NCI-H345 treated with DMSO at 0.1 percent for 48 hours (cell line): ENCODE measurements around the gene REPS2.
"Not testable (repeated sequence)": the region's sequence is repeated elsewhere in the genome, so short reads cannot be mapped to it uniquely, and the experiment has no call there.

Experiments used
- DNase-seq: peaks from one replicate; lab custom pipeline; 2025; ENCODE audit not compliant: unreplicated experiment; lab: John Stamatoyannopoulos, UW

Gene REPS2

DNA sequence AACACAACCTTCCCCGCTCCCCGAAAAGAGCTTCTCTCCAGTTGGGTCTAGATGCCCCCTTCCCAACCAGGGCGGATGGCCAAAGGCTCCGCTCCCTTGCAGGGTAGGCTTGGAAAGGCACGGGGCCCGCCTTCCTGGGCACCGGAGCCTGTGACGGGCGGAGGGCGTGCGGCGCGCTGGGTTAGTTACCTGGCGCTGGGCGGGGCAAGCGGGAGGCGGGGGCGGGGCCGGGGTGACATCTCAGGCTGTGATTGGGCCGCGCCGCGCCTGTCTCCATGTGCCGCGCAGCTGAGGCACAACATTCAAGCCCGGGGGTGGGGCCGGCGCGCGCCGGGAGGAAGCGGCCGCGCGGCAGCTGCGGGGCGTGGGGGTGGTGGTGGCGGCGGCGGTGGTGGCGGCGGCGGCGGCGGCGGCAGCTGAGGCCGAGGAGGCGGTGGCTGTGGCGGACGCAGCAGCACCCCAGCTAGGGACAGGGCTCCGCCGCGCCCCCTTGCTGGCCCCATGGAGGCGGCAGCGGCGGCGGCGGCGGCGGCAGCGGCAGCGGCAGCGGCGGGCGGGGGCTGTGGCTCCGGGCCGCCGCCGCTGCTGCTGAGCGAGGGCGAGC, at the start of gene REPS2:
Gene REPS2, plus strand, starts transcription at position 298 of the 604 bp plus-strand sequence. Its CDS starts 204 bp downstream, at position 502.
- peak; percentile 64 for DNase-seq

DNA sequence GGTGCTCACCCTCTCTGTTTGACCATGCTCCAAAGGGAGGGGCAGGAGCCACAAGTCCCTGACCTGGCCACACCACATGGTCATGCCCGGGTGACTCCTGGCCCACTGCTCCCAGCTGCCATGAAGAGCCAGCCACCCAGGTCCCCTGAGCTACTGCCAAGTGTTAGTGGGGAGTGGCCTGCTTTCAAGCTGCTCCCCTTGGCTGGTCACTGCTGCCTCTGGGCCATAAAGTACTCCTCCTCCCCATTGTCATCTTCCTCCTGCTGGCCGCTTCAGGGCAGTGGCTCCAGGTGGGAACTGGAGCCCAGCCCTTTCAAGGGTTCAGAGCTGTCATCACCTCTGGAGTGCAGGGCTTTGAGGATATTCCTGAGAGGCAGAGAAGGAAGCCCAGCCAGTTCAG, 49.0 kb upstream of the REPS2 start:
- no peak for DNase-seq

DNA sequence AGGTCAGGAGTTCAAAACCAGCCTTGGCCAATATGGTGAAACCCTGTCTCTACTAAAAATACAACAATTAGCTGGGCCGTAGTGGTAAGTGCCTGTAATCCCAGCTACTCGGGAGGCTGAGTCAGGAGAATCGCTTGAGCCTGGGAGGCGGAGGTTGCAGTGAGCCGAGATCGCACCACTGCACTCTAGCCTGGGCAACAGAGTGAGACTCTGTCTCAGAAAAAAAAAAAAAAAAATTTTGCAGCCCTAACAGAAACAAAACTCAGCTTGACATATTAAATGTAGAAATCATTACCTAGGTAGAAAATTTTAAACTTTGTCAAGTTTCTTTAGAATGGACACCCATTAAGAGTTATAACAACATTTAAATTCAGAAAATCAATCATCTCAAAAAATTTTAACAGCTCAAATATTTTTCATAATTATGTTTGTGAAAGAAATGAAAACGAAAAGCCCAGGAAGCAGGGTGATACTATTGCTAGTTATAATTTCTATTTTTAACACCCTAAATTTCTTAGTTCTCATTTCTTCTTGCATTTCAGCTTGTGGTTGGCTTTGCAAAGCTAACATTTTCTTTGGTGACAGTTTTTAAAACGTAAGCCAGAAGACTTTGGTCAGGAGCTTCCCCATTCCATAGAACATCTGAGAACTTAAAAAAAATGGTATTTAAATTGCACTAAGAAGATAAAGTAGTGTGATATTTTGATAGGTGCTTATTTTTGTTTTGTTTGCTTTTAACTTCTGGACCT, 43.0 kb upstream of the REPS2 start:
- DNase-seq = no peak

DNA sequence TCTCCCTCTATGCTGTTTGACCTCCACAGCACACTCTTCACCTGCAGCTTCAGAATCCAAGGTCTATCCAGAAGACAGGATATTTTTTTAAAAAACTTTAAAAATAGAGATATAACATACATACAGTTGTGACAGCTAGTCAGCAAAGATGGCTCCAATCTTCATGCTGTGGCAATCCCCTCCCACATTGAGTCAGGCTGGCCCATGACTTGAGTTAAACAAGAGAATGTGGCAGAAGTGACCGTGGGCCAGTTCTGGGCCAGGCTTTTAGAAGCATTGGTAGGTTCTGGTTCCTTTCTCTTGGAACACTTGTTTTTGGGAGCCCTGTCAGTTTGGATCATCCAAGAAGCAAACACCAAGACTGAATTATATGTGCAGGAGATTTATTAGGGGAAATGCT, 36.1 kb upstream of the REPS2 start:
- DNase-seq = no peak

DNA sequence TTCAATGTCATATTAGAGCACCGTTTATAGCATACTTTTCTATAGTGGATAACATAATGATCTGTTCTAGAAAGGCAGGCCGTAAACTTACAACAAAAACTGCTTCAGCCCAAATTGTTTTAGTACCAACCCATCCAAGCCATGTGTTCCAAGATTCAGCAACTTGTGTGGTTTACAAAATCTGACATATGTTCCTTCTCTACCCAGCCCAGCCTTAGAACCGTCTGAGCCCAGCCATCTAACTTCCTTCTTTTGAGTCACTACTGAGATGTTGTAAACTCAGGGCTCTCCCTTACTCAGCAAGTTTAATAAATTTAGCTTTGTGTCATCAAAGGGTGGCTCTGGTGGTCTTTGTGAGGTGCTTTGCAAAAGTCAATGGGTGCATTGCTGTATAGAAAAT, 32.4 kb upstream of the REPS2 start:
- DNase-seq = no peak

DNA sequence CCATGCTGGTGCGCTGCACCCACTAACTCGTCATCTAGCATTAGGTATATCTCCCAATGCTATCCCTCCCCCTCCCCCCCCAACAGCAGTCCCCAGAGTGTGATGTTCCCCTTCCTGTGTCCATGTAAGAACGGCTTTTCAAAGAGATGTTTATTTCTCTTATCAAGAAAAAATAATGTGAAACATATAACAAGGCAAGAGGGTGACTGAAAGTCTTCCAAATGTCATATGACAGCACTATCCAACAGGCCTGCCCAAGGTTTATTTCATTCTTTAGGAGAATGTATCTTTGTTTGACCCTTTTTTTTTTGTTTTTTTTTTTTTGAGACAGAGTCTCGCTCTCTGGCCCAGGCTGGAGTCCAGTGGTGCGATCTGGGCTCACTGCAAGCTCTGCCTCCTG, 29.9 kb upstream of the REPS2 start:
- no peak for DNase-seq

DNA sequence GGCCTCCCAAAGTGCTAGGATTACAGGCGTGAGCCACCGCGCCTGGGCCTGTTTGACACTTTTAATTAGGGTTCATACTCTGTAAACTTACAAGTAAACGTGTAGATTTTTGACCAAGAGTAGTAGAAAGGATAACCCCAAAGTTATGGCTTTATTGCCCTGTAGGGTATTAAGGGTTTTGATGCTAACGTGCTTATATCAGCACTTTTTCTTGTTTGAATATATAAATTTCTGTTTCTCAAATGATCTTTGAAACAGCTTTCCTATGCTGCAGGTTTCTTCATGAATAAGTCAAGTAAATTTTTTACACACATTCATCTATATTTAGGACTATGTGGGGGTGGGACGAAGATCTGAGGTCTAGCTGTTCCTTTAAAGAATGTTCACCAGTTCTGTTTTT, 29.3 kb upstream of the REPS2 start:
- no peak for DNase-seq

DNA sequence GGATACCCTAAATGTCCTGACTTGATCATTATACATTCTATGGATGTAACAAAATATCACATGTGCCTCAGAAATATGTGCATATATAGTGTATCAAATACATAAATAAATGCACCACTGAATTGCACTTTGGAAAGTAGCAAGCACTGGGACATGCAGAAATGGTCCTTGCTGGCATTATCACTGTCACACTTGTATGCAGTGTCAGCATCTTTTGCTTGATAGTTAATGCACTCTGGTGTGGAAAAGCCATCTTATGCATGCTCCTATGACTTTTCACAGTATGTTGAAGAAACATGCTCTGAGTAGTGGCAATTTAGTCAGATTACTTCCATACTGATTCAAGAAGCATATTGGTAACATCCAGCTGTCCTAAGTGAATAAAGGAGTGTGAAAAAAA, 27.5 kb upstream of the REPS2 start:
- DNase-seq = no peak

DNA sequence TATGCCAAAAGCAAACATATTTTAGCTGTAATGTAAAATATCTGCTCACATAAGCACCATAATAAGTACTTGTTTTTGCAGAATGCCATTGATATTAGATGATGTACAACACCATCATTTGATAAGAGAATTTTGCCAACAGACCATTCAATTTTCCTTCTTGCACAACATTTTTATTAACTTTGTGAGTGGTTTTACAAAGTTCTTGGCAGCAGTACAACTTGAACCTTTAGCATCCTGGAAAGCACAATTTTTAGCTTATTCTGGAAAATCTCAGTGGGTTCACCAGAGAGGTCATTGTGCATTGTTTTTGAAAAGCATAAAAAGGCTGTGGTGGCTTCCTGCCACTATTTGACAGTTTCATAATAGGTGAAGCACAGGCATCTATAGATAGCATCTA, 26.4 kb upstream of the REPS2 start:
- no peak for DNase-seq

DNA sequence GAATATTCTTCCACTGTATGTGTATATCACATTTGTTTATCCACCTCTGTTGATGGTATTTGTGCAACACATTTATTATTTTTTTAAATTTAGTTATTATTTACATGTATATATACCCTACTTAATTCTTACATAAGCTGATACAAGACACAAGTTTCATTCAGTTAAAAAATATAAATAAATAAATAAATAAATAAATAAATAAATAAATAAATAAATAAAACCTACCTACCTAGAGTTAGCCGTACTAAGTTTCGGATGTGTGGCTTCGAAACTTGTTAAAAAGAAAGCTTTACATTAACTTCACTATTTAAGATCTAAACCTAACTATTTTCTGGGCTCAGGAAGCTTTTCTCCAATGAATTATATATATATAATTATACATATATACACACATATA, 23.3 kb upstream of the REPS2 start:
- DNase-seq = no peak

DNA sequence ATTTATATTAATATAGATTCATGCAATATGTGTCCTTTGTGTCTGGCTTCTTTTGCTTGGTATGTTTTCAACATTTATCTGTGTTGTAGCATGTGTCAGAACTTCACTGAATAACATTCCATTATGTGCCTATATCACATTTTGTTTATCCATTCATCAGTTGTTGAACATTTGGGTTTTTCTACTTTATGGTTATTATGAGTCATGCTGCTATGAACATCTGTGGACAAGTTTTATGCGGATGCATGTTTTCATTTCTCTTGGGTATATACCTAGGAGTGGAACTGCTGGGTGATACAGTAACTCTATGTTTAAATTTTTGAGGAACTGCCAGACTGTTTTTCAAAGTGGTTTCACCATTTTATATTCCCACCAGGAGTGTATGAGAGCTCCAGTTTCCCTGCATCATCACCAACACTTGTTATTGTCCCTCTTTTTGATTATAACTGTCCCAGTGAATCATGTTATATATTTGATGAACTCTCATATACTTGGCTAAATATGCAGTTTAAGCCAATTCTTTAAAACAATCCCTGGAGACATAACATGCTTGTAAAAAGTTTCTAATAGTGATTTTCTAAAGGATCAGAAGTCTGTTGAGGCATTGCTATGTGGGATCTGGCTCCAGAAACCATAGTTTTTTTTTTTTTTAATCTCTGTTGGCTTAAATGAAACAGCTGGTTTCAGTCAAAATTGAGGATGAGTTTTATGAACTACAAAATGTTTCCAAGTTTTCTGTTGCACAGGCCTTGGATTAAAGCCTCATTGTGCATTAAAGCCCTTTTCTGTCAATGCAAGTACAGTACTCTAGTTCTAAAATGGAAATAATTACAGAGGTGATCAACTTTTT, 21.6 kb upstream of the REPS2 start:
- no peak for DNase-seq

DNA sequence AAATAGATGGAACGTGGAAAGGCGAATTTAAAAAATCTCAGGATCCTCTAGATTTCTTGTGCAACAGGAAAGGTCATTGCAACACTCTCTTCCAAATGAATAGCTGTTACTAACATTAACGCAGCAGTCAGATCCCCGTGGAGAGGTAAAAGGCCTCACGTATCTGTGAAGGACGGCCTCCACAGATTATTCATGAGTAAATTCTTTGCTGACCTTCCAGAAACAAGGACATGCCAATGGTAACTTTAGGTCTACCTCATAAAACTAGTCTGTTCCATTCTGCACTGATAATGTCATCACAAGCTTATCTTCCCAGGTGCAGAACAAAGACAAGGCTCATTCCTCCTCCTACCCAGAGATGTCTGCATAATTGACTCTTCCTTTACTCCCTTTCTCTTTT, 16.1 kb upstream of the REPS2 start:
- no peak for DNase-seq

DNA sequence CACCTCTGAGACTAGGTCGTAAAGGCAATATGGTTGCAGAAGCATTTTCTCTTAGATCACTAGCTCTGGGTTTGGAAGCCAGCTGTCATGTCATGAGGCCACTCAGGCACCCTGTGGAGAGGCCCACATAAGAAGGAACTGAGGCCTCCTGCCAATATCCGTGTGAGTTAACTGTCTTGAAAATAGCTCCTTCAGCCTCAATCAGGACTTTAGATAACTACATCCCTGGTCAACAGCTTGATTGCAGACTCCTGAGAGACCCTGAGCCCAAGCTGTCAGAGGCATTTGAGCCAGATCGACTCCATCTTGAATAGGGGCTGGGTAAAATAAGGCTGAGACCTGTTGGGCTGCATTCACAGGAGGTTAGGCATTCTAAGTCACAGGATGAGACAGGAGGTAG, 15.1 kb upstream of the REPS2 start:
- no peak for DNase-seq

DNA sequence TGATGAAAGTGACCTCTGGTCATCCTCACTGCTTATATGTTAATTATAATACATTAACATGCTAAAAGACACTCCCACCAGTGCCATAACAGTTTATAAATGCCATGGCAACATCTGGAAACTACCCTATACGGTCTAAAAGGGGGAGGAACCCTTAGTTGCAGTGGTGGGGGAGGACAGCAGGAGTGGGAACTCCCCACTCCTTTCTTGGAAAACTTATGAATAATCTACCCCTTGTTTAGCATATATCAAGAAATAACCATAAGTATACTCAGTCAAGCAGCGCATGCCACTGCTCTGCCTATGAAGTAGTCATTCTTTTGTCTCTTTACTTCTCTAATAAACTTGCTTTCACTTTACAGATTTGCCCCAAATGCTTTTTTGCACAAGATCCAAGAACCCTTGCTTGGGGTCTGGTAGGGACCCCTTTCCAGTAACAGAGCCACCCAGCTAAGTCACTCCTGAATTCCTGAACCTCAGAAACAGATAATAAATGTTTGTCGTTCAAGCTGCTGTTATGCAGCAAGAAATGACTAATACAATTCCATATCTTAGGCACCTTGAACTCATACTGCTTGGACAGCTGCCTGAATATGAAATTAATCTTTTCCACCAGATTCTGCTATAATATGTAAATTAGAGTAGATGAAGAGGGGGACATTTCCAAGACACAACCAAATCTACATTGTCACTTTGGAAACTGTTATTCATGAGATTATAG, 14.4 kb upstream of the REPS2 start:
- no peak for DNase-seq

DNA sequence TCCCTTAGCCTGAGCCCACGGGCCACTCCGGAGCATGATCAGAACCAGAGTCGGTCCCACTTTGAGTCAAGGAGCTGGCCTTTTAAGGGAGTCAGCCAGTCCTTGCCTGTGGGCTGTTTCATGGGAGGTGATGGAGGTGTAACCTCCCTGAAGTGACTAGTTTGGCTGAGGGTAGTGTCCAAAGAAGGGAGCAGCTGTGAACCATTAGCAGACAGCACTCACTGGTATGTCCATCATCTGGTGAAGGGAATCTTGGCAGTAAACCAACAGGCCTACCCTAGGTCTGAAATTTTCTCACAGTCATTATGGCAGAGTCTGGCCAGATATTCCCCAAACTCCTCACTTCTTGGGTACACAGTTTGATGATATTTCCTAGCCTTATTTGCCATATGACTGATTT, 12.3 kb upstream of the REPS2 start:
- DNase-seq = no peak

DNA sequence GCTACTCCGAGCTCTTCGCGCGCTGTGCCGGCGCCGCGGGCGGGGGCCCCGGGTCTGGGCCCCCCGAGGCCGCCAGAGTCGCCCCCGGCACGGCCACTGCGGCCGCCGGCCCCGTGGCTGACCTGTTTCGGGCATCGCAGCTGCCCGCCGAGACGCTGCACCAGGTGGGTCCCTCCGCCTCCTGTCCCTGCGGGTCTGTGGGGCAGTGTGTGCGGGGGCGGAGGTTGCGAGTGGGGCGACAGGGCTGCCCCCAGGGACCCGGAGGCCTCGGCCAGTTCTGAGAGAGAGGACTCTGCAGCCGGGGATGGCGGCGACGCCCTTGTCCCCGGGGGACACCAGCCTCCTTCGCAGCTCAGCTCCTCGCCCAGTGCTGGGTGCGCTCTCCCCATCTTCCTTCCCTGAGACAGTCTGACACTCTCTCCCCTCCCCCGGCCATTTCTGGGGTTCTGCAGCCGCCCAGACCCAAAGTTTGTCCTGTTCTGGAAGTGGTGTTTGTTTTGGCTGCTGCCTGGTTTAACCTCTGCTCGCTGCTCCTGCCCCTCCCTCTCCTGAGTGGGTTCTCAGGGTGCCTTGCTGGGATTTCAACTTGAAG, 609 bp downstream of the REPS2 start:
- no peak for DNase-seq

DNA sequence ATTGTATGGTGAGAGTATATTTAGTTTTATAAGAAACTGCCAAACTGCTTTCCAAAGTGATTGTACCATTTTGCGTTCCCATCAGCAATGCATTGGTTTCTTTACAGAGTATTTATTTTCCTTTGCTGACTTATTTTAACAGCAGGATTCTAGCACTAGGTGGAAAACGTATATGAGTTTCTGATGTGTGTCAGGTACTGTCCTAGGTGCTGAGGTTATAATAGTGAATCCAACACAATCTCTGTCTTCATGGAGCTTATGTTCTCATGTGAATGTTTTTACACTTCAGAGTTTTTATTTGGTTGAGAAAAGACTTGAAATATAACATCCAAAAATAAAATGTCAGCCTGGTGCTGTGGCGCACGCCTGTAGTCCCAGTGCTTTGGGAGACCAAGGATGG, 4.0 kb downstream of the REPS2 start:
- DNase-seq = no peak

DNA sequence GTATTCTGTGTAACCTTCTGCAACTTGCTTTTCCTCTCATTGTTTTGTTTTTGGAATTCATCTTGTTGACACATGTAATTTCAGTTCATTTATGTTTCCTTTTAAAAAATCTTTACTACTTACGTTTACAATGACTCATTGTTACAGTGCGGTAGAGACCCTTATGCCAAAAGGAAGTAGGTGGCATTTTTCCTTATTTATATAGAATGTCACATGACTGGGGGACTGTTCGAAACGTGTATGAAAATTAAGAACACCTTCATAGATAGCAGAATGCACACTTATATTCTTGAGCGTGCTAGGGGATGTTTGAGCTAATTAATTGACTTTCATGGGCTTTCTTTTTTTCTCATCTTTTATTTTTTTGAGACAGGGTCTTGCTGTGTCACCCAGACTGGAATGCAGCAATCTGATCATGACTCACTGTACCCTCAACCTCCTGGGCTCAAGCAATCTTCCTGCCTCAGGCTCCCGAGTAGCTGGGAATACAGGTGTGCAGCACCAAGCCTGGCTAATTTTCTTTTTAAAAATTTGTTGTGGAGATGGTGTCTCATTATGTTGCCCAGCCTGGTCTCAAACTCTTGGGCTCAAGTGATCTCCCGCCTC, 7.3 kb downstream of the REPS2 start:
- DNase-seq = no peak

DNA sequence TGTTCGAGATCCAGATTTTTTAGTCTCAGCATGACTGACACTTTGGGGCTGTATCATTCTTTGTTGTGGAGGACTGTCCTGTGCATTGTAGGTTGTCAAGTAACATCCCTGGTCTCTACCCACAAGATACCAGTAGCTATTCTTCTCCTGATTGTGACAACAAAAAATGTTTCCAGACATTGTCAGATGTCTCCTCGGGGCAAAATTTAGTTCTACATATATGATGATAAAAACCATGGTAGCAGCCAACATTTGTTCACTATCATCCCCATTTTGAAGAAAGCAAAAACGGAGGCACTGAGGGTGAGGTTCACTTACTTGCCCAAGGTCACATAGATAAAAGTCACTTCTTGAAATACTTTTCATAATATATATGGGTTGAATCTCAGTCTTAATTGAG, 11.3 kb downstream of the REPS2 start:
- DNase-seq = no peak

DNA sequence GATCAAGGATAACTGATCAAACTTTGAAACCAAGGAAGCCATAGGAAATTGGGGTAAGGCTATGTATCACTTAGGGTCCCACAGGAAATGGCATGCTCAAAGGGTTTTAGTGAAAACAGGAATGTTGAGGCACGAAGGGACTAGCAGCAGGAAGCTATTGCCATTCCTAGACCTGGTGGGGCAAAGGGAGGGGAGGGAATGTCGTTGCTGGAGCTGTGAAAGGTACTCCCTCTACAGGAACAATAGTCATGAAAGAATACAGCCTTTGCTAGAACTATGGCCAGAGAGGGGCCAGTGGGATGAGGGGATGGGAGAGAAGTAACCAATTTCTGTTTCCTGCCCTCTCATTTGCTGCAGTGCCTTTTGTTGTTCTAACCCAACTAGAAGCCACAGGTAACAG, 11.9 kb downstream of the REPS2 start:
- no peak for DNase-seq

DNA sequence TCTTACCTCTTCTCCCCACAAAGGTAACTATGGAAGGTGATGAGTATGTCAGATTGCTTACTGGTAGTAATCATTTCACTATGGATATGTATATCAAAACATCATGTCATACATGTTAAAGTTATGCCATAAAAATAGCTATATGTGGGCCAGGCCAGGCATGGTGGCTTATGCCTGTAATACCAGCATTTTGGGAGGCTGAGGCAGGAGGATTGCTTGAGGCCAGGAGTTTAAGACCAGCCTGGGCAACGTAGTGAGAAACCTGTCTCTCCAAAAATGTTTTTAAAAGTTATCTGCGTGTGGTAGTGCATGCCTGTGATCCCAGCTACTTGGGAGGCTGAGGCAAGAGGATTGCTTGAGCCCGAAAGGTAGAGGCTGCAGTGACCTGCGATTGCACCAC, 16.2 kb downstream of the REPS2 start:
- DNase-seq = not testable (repeated sequence)
